SK-N-MC (cell line): ENCODE measurements around the gene NRCAM.
A peak's percentile ranks its signal among the peaks of the same experiment; 100 is the strongest.

ENCODE experiments used
- DNase-seq: peaks from one replicate; pipeline ENCODE4 v3.0.0-alpha.2; 2011; ENCODE audit warnings: low read depth, low spot score
- H3K27ac ChIP-seq: fragments of 200-600 bp; sonication (generic); 2 replicates; pipeline ENCODE4 v1.5.1; 2016; ENCODE audit warnings: mixed run types
- H3K36me3 ChIP-seq: fragments of 200-600 bp; sonication (generic); 2 replicates; pipeline ENCODE4 v1.6.1; 2017; ENCODE audit warnings: antibody characterized with exemption, low read length, mixed read lengths; ENCODE audit not compliant: insufficient read depth
- H3K4me3 ChIP-seq: fragments of 200-600 bp; sonication (generic); 2 replicates; pipeline ENCODE4 v1.5.1; 2016
- H3K9ac ChIP-seq: fragments of 200-600 bp; sonication (generic); 2 replicates; pipeline ENCODE4 v1.8.0; 2017; ENCODE audit warnings: mixed run types, mixed read lengths; ENCODE audit not compliant: insufficient read length
- H3K9me3 ChIP-seq: fragments of 200-600 bp; sonication (generic); 2 replicates; pipeline ENCODE4 v1.6.1; 2017; ENCODE audit warnings: low read depth, mild to moderate bottlenecking, antibody characterized with exemption, low read length, moderate library complexity, mixed read lengths
- EZH2 ChIP-seq: fragments of 200-600 bp; sonication (generic); IDR thresholded peaks from one replicate; pipeline ENCODE4 v1.6.1; 2017; ENCODE audit warnings: antibody characterized with exemption
- FOXP2 ChIP-seq: optimal IDR thresholded peaks from 2 replicates; pipeline ENCODE3; 2011; ENCODE audit warnings: mild to moderate bottlenecking, moderate library complexity; ENCODE audit not compliant: insufficient read depth; ENCODE audit errors: extremely low read length, control extremely low read depth
- POLR2AphosphoS5 ChIP-seq: IDR thresholded peaks from 2 replicates; pipeline ENCODE4 v1.6.1; 2012; ENCODE audit warnings: mild to moderate bottlenecking, low read depth, low read length, borderline replicate concordance

The NRCAM gene

DNA sequence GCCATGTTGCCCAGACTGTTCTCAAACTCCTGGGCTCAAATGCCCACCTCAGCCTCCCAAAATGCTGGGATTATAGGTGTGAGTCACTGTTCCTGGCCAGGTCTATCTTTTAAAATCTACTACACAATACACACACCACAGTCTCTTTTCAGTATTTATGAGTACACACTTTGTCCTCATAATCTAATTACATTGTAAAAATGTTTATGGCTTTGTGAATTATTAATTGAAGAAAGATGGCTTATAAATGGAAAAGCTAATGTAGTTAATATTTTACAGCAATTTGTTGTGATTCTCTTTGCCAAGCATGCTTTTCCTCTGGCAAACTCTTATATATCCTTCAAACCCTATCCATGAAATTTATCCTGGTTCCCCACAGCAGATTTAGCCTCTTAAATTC is 348.1 kb downstream of the NRCAM start:
- TF ChIP-seq FOXP2 (no peak), POLR2AphosphoS5 (no peak), EZH2 (no peak)
- Histone ChIP-seq H3K27ac (no peak overlapping the region), H3K4me3 (no peak overlapping the region), H3K36me3 (no peaks in the 10 kb centered on the region), H3K9ac (no peak overlapping the region), H3K9me3 (no peaks in the 10 kb centered on the region)
- DNase-seq = no peak

DNA sequence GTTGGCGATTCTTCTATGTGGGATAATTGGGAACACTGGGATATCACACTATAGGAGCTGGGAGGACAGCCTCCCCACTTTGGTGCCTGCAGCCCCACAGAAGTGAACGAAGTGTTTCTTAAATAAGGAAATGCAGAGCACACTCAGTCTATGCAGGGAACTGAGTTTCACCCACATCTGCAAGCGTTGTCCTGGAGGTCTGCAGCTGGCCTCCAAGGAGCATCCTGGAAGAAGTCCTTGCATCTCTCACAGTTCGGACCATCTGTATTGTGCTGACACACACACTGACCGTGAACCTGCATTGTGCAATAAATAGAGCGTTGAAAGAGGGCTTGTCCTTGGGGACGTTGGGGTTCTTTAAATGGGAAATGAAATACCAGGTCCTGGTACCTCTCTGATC is 351.9 kb downstream of the NRCAM start:
- Histone ChIP-seq H3K9ac (no peak overlapping the region), H3K9me3 (no peaks in the 10 kb centered on the region), H3K36me3 (no peaks in the 10 kb centered on the region), H3K4me3 (no peak overlapping the region), H3K27ac (no peak overlapping the region)
- no peak for TF ChIP-seq EZH2
- TF ChIP-seq POLR2AphosphoS5 = no peak
- TF ChIP-seq FOXP2 = no peak
- no peak for DNase-seq

DNA sequence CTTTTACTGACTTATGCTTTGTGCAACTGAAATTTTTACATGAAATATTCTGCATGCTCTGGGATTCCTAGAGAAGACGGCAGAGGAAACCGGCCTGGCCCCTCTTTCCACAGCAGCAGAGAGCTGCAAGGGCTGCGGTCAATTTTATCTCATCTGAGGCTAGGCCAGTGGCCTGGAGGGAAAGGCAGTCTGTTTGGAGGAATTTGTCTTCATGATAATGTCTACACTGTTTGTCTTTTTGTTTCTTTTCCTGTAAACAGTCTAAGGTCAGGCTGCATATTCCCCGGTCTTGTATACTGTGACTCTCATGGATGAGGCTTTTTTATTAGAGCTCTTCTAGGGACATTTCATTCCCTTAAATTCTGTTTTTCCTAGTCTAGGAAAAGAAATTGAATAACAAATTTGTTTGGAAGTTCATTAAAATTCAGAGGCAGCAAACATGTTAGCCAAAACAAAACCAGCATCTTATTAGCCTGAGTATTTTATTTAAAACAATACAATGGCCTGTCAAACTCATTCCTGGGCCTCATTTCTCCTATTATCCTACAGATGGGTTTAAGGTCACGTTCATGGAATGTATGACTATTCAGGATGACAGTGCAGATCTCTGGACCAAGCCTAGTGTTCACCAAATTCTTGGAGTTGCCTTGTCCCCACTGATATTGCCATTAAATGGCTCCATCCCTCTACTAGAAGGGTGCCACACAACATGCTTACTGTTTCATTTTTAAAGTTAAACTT is 352.5 kb downstream of the NRCAM start:
- Histone ChIP-seq H3K36me3 (no peaks in the 10 kb centered on the region), H3K27ac (no peak overlapping the region), H3K9ac (no peak overlapping the region), H3K9me3 (no peaks in the 10 kb centered on the region), H3K4me3 (no peak overlapping the region)
- DNase-seq = no peak
- no peak for TF ChIP-seq POLR2AphosphoS5
- TF ChIP-seq FOXP2 = no peak
- TF ChIP-seq EZH2 = no peak

DNA sequence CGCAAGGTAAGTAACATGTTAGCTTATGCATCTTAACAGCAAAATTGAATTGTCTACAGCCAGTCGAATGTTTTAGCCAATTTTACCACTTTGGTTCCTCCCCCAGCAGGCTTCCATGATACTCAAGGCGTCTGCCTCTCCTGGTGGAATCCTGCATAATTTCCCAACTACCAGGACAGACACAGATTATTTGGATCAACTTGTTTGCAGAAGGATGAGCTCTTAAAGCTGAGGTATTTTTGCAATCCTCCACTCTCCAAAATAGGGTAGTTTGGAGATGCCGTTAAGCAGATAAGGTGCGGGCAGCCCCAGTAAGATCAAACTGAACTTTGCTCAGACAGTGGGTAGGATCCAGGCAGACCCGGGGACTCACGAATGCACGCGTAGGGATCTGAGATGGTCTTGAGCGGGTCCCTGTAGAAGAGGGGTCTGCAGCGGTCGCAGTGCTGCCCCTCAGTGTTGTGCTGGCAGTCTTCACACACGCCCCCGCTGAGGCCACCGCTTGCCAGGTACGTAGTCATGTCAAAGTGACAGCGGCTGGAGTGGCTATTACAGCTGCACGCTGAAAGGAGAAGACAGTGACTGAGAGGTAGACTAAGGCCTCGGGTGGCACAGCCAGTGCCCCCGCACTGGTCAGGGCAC is 353.4 kb downstream of the NRCAM start:
- DNase-seq = no peak
- TF ChIP-seq EZH2 (no peak), FOXP2 (no peak), POLR2AphosphoS5 (no peak)
- H3K27ac ChIP-seq = no peak overlapping the region

DNA sequence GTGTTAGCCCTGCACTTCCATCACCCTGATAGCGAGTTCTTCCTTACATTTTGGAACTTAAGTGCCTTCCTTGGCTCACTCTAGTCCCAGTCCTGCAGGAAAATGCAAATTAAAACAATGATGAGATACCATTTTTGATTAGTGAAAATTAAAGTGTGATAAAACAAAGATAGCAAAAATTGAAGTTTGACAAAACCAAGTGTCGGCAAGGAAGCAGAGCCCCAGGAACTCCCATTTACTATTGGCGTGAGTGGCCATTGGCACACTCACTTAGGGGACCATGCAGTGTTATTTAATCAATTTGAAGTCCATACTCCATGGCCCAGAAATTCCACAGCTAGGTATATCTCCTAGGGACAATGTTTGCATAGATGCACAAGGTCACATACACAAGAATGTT is 354.5 kb downstream of the NRCAM start:
- Histone ChIP-seq H3K9ac (no peak overlapping the region), H3K9me3 (no peaks in the 10 kb centered on the region), H3K36me3 (no peaks in the 10 kb centered on the region), H3K27ac (no peak overlapping the region), H3K4me3 (no peak overlapping the region)
- no peak for DNase-seq
- no peak for TF ChIP-seq FOXP2
- TF ChIP-seq POLR2AphosphoS5 = no peak
- no peak for TF ChIP-seq EZH2

More for the DNA sequence above, 353.4 kb downstream of the NRCAM start:
- H3K36me3 ChIP-seq = no peaks in the 10 kb centered on the region
- no peak overlapping the region for H3K9ac ChIP-seq
- no peaks in the 10 kb centered on the region for H3K9me3 ChIP-seq
- H3K4me3 ChIP-seq = no peak overlapping the region

DNA sequence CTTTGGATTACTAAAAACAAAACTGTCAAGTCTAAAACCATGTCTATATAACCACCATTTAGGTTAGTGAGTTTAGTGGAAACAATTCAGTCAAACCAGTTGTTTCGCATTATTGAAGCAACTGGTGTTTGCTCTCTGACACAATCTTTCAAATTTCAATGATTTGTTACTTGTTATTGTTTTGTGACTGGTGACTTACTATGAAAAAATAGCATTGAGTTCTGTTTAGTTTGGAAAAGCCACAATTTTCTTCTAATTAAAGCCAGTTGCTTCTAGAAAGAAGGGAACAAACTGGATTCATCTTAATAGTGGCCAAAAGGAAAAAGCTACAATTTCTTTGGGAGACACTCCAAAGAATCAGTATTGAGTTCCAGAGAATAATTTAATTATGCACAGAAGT is 356.5 kb downstream of the NRCAM start:
- Histone ChIP-seq H3K9ac (no peak overlapping the region), H3K4me3 (no peak overlapping the region), H3K27ac (no peak overlapping the region), H3K9me3 (no peaks in the 10 kb centered on the region), H3K36me3 (no peaks in the 10 kb centered on the region)
- no peak for DNase-seq
- TF ChIP-seq EZH2 (no peak), FOXP2 (no peak), POLR2AphosphoS5 (no peak)

DNA sequence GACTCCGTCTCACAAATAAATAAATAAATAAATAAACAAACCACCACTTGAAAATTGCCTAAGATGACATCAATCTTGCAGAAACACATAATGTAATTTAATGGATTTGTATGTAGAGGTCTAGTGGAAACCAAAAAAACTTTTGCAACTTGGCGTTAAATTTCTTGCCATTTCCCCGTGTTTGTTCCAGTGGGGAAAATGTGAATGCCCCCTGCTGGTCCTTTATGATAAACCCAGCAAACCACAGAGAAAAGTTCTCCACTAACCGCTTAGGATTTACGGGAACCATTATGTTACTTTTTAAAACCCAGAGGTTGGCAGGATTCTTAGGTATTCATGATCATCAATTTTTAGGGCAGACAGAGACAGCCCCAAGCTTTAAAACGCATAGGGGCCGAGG is 358.5 kb downstream of the NRCAM start:
- Histone ChIP-seq H3K9ac (no peak overlapping the region), H3K4me3 (no peak overlapping the region), H3K9me3 (no peaks in the 10 kb centered on the region), H3K27ac (peak overlapping the region; percentile 26; the same call in 1 of the 2 replicates), H3K36me3 (no peaks in the 10 kb centered on the region)
- no peak for DNase-seq
- TF ChIP-seq POLR2AphosphoS5 = no peak
- no peak for TF ChIP-seq EZH2
- no peak for TF ChIP-seq FOXP2
